Stomach (tissue), 4 donors: ENCODE data around the gene ABCA13.

Experiments used
- EP300 ChIP-seq: sonication (generic); formaldehyde crosslinking; IDR thresholded peaks from one replicate; pipeline ENCODE4 v1.6.1; 2017; ENCODE audit warnings: antibody characterized with exemption
- POLR2A ChIP-seq, 4 donors: fragments of 450-650 bp; IDR thresholded peaks; one replicate each; pipeline ENCODE4 v1.6.1; 2016; ENCODE audit warnings: antibody characterized with exemption in 4 of 4, control low read depth in 2 of 4, mild to moderate bottlenecking in 1 of 4, moderate library complexity in 1 of 4
- POLR2AphosphoS5 ChIP-seq, 3 donors: sonication (generic); formaldehyde crosslinking; IDR thresholded peaks; one replicate each; pipeline ENCODE4 v1.6.1; 2016; ENCODE audit warnings: antibody characterized with exemption in 3 of 3
- TF ChIP-seq, protein P1 (sequence below), 7 experiments: fragments of 450-650 bp in 4 of 7; fragments of 200-600 bp in 3 of 7; sonication (generic) in 3 of 7; IDR thresholded peaks; one replicate each; pipeline ENCODE4 v1.5.1; 2016 to 2019; ENCODE audit warnings: antibody characterized with exemption in 7 of 7, control low read depth in 2 of 7, mild to moderate bottlenecking in 1 of 7

GRCh38 chr7:48427671-48428070, 256.4 kb downstream of the ABCA13 start:
- TF ChIP-seq, protein P1, sequence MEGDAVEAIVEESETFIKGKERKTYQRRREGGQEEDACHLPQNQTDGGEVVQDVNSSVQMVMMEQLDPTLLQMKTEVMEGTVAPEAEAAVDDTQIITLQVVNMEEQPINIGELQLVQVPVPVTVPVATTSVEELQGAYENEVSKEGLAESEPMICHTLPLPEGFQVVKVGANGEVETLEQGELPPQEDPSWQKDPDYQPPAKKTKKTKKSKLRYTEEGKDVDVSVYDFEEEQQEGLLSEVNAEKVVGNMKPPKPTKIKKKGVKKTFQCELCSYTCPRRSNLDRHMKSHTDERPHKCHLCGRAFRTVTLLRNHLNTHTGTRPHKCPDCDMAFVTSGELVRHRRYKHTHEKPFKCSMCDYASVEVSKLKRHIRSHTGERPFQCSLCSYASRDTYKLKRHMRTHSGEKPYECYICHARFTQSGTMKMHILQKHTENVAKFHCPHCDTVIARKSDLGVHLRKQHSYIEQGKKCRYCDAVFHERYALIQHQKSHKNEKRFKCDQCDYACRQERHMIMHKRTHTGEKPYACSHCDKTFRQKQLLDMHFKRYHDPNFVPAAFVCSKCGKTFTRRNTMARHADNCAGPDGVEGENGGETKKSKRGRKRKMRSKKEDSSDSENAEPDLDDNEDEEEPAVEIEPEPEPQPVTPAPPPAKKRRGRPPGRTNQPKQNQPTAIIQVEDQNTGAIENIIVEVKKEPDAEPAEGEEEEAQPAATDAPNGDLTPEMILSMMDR (IDR thresholded peaks at IDR 0.05): no peak
- TF ChIP-seq POLR2A (IDR thresholded peaks at IDR 0.05): no peak
- no peak for TF ChIP-seq EP300
- TF ChIP-seq POLR2AphosphoS5 (IDR thresholded peaks at IDR 0.05): no peak
